Mesendoderm (in vitro differentiated cells): ENCODE data around the gene VPS8.
A peak's percentile ranks its signal among the peaks of the same experiment; 100 is the strongest.
"Not testable (repeated sequence)": the region's sequence is repeated elsewhere in the genome, so short reads cannot be mapped to it uniquely, and the experiment has no call there.

Experiments
- DNase-seq: peaks from one replicate; pipeline ENCODE4 v3.0.0; 2013
- H2AK5ac ChIP-seq: 2 replicates; pipeline ENCODE4 v1.6.1; 2013; ENCODE audit warnings: low read length, inconsistent platforms
- H2BK120ac ChIP-seq: 2 replicates; pipeline ENCODE4 v1.6.1; 2013; ENCODE audit warnings: low read depth, mild to moderate bottlenecking, low read length, moderate library complexity, mixed read lengths
- H2BK15ac ChIP-seq: replicated peaks from 2 replicates; pipeline ENCODE4 v1.6.1; 2013; ENCODE audit warnings: low read depth, mild to moderate bottlenecking, moderate library complexity
- H2BK5ac ChIP-seq: 2 replicates; pipeline ENCODE4 v1.6.1; 2013; ENCODE audit warnings: low read length, inconsistent platforms
- H3K18ac ChIP-seq: 2 replicates; pipeline ENCODE4 v1.6.1; 2013; ENCODE audit warnings: mild to moderate bottlenecking, low read length, mixed read lengths
- H3K23ac ChIP-seq: one replicate; pipeline ENCODE4 v1.6.1; 2013; ENCODE audit warnings: low read length
- H3K27ac ChIP-seq: 2 replicates; pipeline ENCODE4 v1.5.1; 2013; ENCODE audit warnings: low read depth, mild to moderate bottlenecking, inconsistent platforms, low read length, moderate library complexity
- H3K27me3 ChIP-seq: 2 replicates; pipeline ENCODE4 v1.6.1; 2013; ENCODE audit warnings: low read length, control low read depth, mild to moderate bottlenecking, inconsistent platforms; ENCODE audit not compliant: insufficient read depth, poor library complexity
- H3K36me3 ChIP-seq: 2 replicates; pipeline ENCODE4 v1.6.1; 2013; ENCODE audit warnings: low read length, inconsistent platforms; ENCODE audit not compliant: control insufficient read depth, insufficient read depth
- H3K4ac ChIP-seq: one replicate; pipeline ENCODE4 v1.6.1; 2013; ENCODE audit warnings: low read depth, mild to moderate bottlenecking, low read length, moderate library complexity
- H3K4me1 ChIP-seq: 2 replicates; pipeline ENCODE4 v1.6.1; 2013; ENCODE audit warnings: low read depth, low read length, inconsistent platforms; ENCODE audit not compliant: control insufficient read depth
- H3K4me2 ChIP-seq: 2 replicates; pipeline ENCODE4 v1.6.1; 2013; ENCODE audit warnings: low read length
- H3K4me3 ChIP-seq: 2 replicates; pipeline ENCODE4 v1.5.1; 2013; ENCODE audit warnings: mild to moderate bottlenecking, low read length
- H3K56ac ChIP-seq: one replicate; pipeline ENCODE4 v1.6.1; 2013; ENCODE audit warnings: low read length
- H3K79me1 ChIP-seq: 2 replicates; pipeline ENCODE4 v1.6.1; 2013; ENCODE audit warnings: low read length, inconsistent platforms
- H3K79me2 ChIP-seq: 2 replicates; pipeline ENCODE4 v1.6.1; 2013; ENCODE audit warnings: mild to moderate bottlenecking, low read length; ENCODE audit not compliant: control insufficient read depth, insufficient read depth
- H3K9ac ChIP-seq: 2 replicates; pipeline ENCODE4 v1.6.1; 2013; ENCODE audit warnings: low read length, inconsistent platforms
- H4K5ac ChIP-seq: one replicate; pipeline ENCODE4 v1.6.1; 2013; ENCODE audit warnings: low read length
- H4K8ac ChIP-seq: one replicate; pipeline ENCODE4 v1.6.1; 2013; ENCODE audit warnings: low read depth, mild to moderate bottlenecking, control low read depth, low read length, moderate library complexity
- WGBS: extraction: QIAGEN DNeasy Blood & Tissue Kit; methylation state at CpG from one replicate; pipeline ENCODE4 v1.1.7; 2013; ENCODE audit warnings: low lambda C conversion rate, missing lambda C conversion rate; ENCODE audit not compliant: insufficient coverage; ENCODE audit errors: extremely low coverage; 5-methylcytosine and 5-hydroxymethylcytosine counted together

Gene VPS8

GRCh38 chr3:184949251-184949965, 137.4 kb downstream of the VPS8 start:
- Histone ChIP-seq H3K18ac (no peak overlapping the region), H4K5ac (no peak overlapping the region), H3K23ac (no peak overlapping the region), H2BK5ac (no peak overlapping the region), H3K56ac (no peak overlapping the region), H3K27me3 (no peaks in the 10 kb centered on the region), H3K27ac (no peak overlapping the region), H4K8ac (no peak overlapping the region), H2AK5ac (no peak overlapping the region), H3K4me2 (no peak overlapping the region), H3K4me1 (no peaks in the 10 kb centered on the region), H2BK120ac (no peak overlapping the region), H3K36me3 (no peaks in the 10 kb centered on the region), H3K79me2 (no peaks in the 10 kb centered on the region), H2BK15ac (no peak overlapping the region), H3K9ac (no peak overlapping the region), H3K4me3 (no peak overlapping the region), H3K79me1 (no peaks in the 10 kb centered on the region), H3K4ac (no peak overlapping the region)
- DNase-seq: no peak
- WGBS: no CpG with 5 or more reads among the region's 4 CpGs

GRCh38 chr3:184950816-184951215, 138.8 kb downstream of the VPS8 start:
- H2AK5ac ChIP-seq, H3K23ac ChIP-seq, H4K8ac ChIP-seq, H3K4me2 ChIP-seq, H3K27ac ChIP-seq, H2BK120ac ChIP-seq, H3K18ac ChIP-seq, H4K5ac ChIP-seq, H3K4me3 ChIP-seq, H3K79me2 ChIP-seq, H3K9ac ChIP-seq, H3K79me1 ChIP-seq, H2BK5ac ChIP-seq, H3K4ac ChIP-seq, H2BK15ac ChIP-seq, DNase-seq, H3K4me1 ChIP-seq, H3K27me3 ChIP-seq, H3K36me3 ChIP-seq, H3K56ac ChIP-seq: not testable (repeated sequence)
- no CpG with 5 or more reads among the region's 1 CpG for WGBS

GRCh38 chr3:184952671-184953070, 140.7 kb downstream of the VPS8 start:
- H3K79me1 ChIP-seq: no peaks in the 10 kb centered on the region
- peak; percentile 3 for DNase-seq
- no peaks in the 10 kb centered on the region for H3K27me3 ChIP-seq
- no peak overlapping the region for H3K4me3 ChIP-seq
- H2BK120ac ChIP-seq: no peak overlapping the region
- H2BK15ac ChIP-seq: no peak overlapping the region
- H3K9ac ChIP-seq: no peak overlapping the region
- no peak overlapping the region for H3K23ac ChIP-seq
- H3K4me1 ChIP-seq: no peaks in the 10 kb centered on the region
- no peak overlapping the region for H2AK5ac ChIP-seq
- no CpG with 5 or more reads among the region's 3 CpGs for WGBS
- no peaks in the 10 kb centered on the region for H3K79me2 ChIP-seq
- no peak overlapping the region for H4K8ac ChIP-seq
- H3K56ac ChIP-seq: no peak overlapping the region
- no peak overlapping the region for H3K4me2 ChIP-seq
- H3K27ac ChIP-seq: no peak overlapping the region
- no peak overlapping the region for H2BK5ac ChIP-seq
- H3K36me3 ChIP-seq: no peaks in the 10 kb centered on the region
- no peak overlapping the region for H4K5ac ChIP-seq
- no peak overlapping the region for H3K4ac ChIP-seq
- no peak overlapping the region for H3K18ac ChIP-seq

- H3K18ac ChIP-seq: no peak overlapping the region
- no peak overlapping the region for H2AK5ac ChIP-seq
- no peak overlapping the region for H2BK5ac ChIP-seq
- no CpG with 5 or more reads among the region's 2 CpGs for WGBS
- H3K27me3 ChIP-seq: no peaks in the 10 kb centered on the region
- no peak overlapping the region for H4K5ac ChIP-seq
- H3K9ac ChIP-seq: no peak overlapping the region
- H3K36me3 ChIP-seq: no peaks in the 10 kb centered on the region
- H3K79me2 ChIP-seq: no peaks in the 10 kb centered on the region
- H2BK15ac ChIP-seq: no peak overlapping the region
- no peak overlapping the region for H3K4me3 ChIP-seq
- H3K27ac ChIP-seq: no peak overlapping the region
- no peak overlapping the region for H3K23ac ChIP-seq
- no peaks in the 10 kb centered on the region for H3K4me1 ChIP-seq
- DNase-seq: peak; percentile 37
- H3K4ac ChIP-seq: no peak overlapping the region
- H3K4me2 ChIP-seq: no peak overlapping the region
- no peaks in the 10 kb centered on the region for H3K79me1 ChIP-seq
- H2BK120ac ChIP-seq: no peak overlapping the region
- no peak overlapping the region for H3K56ac ChIP-seq
- H4K8ac ChIP-seq: no peak overlapping the region
Observed at GRCh38 chr3:184953401-184953800, 141.4 kb downstream of the VPS8 start.

- Histone ChIP-seq H3K4me3 (no peak overlapping the region), H3K27me3 (no peaks in the 10 kb centered on the region), H4K5ac (no peak overlapping the region), H2BK15ac (no peak overlapping the region), H3K56ac (no peak overlapping the region), H3K9ac (no peak overlapping the region), H3K27ac (no peak overlapping the region), H3K79me1 (no peaks in the 10 kb centered on the region), H3K4me2 (no peak overlapping the region), H3K23ac (no peak overlapping the region), H2BK120ac (no peak overlapping the region), H3K36me3 (no peaks in the 10 kb centered on the region), H3K18ac (no peak overlapping the region), H2BK5ac (no peak overlapping the region), H3K4me1 (no peaks in the 10 kb centered on the region), H3K4ac (no peak overlapping the region), H2AK5ac (no peak overlapping the region), H4K8ac (no peak overlapping the region), H3K79me2 (no peaks in the 10 kb centered on the region)
- DNase-seq: peak; percentile 3
- WGBS: no CpG with 5 or more reads among the region's 3 CpGs
Observed at GRCh38 chr3:184954251-184954650, 142.3 kb downstream of the VPS8 start.

GRCh38 chr3:184954851-184955250, 142.9 kb downstream of the VPS8 start:
- H3K79me2 ChIP-seq, H3K4me1 ChIP-seq, H3K79me1 ChIP-seq, H3K4me3 ChIP-seq, H3K36me3 ChIP-seq, H3K27ac ChIP-seq, H3K23ac ChIP-seq, H3K4ac ChIP-seq, H3K18ac ChIP-seq, H2BK15ac ChIP-seq, DNase-seq, H3K4me2 ChIP-seq, H2BK120ac ChIP-seq, H3K27me3 ChIP-seq, H3K9ac ChIP-seq, H4K8ac ChIP-seq, H2BK5ac ChIP-seq, H2AK5ac ChIP-seq, H4K5ac ChIP-seq, H3K56ac ChIP-seq: not testable (repeated sequence)
- WGBS: no CpG with 5 or more reads among the region's 8 CpGs
